Amniotic epithelial cell (primary cell): ENCODE measurements around the gene LIX1L.

ENCODE experiments used
- DNase-seq: peaks from one replicate; pipeline ENCODE4 v3.0.0-alpha.2; 2010; ENCODE audit warnings: low read depth

LIX1L gene

GRCh38 chr1:145985502-145986439 lies 28.0 kb upstream of the LIX1L start:
- DNase-seq = peak; percentile 93

GRCh38 chr1:145985129-145985501 lies 27.3 kb upstream of the LIX1L start:
- no peak for DNase-seq

GRCh38 chr1:145983960-145984830 lies 26.4 kb upstream of the LIX1L start:
- peak; percentile 49 for DNase-seq

GRCh38 chr1:145983206-145983675 lies 25.4 kb upstream of the LIX1L start:
- no peak for DNase-seq

- DNase-seq = no peak
Observed at GRCh38 chr1:145982010-145982723, 24.4 kb upstream of the LIX1L start.

- DNase-seq = no peak
Observed at GRCh38 chr1:145980457-145980994, 22.7 kb upstream of the LIX1L start.

GRCh38 chr1:145979746-145980456 lies 22.1 kb upstream of the LIX1L start:
- peak; percentile 76 for DNase-seq

- DNase-seq = peak; percentile 99
Observed at GRCh38 chr1:145978854-145979745, 21.3 kb upstream of the LIX1L start.

- no peak for DNase-seq
Observed at GRCh38 chr1:145978471-145978853, 20.6 kb upstream of the LIX1L start.

GRCh38 chr1:145977486-145978470 lies 20.0 kb upstream of the LIX1L start:
- peak; percentile 85 for DNase-seq

- DNase-seq = no peak
Observed at GRCh38 chr1:145977016-145977415, 19.2 kb upstream of the LIX1L start.

- no peak for DNase-seq
Observed at GRCh38 chr1:145975216-145975615, 17.4 kb upstream of the LIX1L start.

- DNase-seq = no peak
Observed at GRCh38 chr1:145974721-145975120, 16.9 kb upstream of the LIX1L start.

- DNase-seq = peak; percentile 45
Observed at GRCh38 chr1:145972580-145972979, 14.8 kb upstream of the LIX1L start.

GRCh38 chr1:145967288-145967687 lies 9.5 kb upstream of the LIX1L start:
- no peak for DNase-seq

GRCh38 chr1:145965119-145965744 lies 7.4 kb upstream of the LIX1L start:
- no peak for DNase-seq

- DNase-seq = peak; percentile 85
Observed at GRCh38 chr1:145964328-145965118, 6.7 kb upstream of the LIX1L start, which contains the start of the genes ANKRD34A and POLR3GL. ANKRD34A (minus strand) TSS chr1:145964575; CDS start chr1:145961759, 2,816 bp downstream. POLR3GL (plus strand) TSS chr1:145964690; CDS start chr1:145974866, 10,176 bp downstream.
